Ascending aorta (tissue), 2 donors: Measurements from ENCODE around the gene NOL12. TPM values are rescaled to one million over a fixed set of nuclear protein-coding genes. Genes with fewer than 3 reads are reported as not detected.

ENCODE experiments used
- DNase-seq, 2 donors: peaks; one replicate each; pipeline ENCODE4 v3.0.0-alpha.2; 2019; ENCODE audit warnings: low spot score in 2 of 2
- H3K27ac ChIP-seq, 2 donors: fragments of 200-600 bp; sonication (generic); one replicate each; pipeline ENCODE4 v1.5.1; 2016 to 2017; ENCODE audit warnings: mild to moderate bottlenecking in 1 of 2
- H3K27me3 ChIP-seq: fragments of 200-600 bp; sonication (generic); one replicate; pipeline ENCODE4 v1.5.1; 2017
- H3K36me3 ChIP-seq, 2 donors: fragments of 200-600 bp; sonication (generic); one replicate each; pipeline ENCODE4 v1.5.1; 2016
- H3K4me1 ChIP-seq, 2 donors: fragments of 200-600 bp; sonication (generic); one replicate each; pipeline ENCODE4 v1.5.1; 2016 to 2017; ENCODE audit warnings: mild to moderate bottlenecking in 1 of 2
- H3K4me3 ChIP-seq, 2 donors: fragments of 200-600 bp; sonication (generic); one replicate each; pipeline ENCODE4 v1.5.1; 2016 to 2017; ENCODE audit warnings: mild to moderate bottlenecking in 1 of 2
- H3K9me3 ChIP-seq, 2 donors: fragments of 200-600 bp; sonication (generic); one replicate each; pipeline ENCODE4 v1.5.1; 2016
- CTCF ChIP-seq, 3 experiments: fragments of 200-600 bp in 2 of 3; fragments of 450-650 bp in 1 of 3; sonication (generic) in 2 of 3; IDR thresholded peaks; one replicate each; pipeline ENCODE4 v1.5.1; 2016 to 2019; ENCODE audit warnings: antibody characterized with exemption in 3 of 3, mild to moderate bottlenecking in 1 of 3, moderate library complexity in 1 of 3
- intact Hi-C: fragments of 100-400 bp; cut with DNase I; formaldehyde crosslinking; loops from one replicate; pipeline ENCODE4 v1.15.1; 2023
- total RNA-seq: library from RNA; depleted of rRNA; stranded (reverse); fragments of >200 nt; gene quantifications from one replicate; pipeline ENCODE4 v1.1.0, GENCODE V29; 2016

Gene NOL12
- total RNA-seq, 1 donor from 2014 or later = 4.0 TPM

- Histone ChIP-seq H3K27ac (peak within 1 kb of the TSS; percentile 76 to 86), H3K4me3 (peak within 1 kb of the TSS; percentile 72 to 87), H3K36me3 (no peaks in the 10 kb centered on the region), H3K4me1 (peaks cover 11 to 29% of the 10 kb centered on the region in 2 donors), H3K9me3 (no peaks in the 10 kb centered on the region), H3K27me3 (no peaks in the 10 kb centered on the region)
- intact Hi-C loops = loop anchor here (1.0 kb wide), 1 partner anchor 17 kb away; the partner anchor contains the start of gene LGALS1
- TF ChIP-seq CTCF (IDR thresholded peaks at IDR 0.05) = no peak
- peak; percentile 96 to 100 for DNase-seq
Measured at GRCh38 chr22:37658133-37659065, 27.7 kb upstream of the NOL12 start, which contains the start of gene PDXP. Gene PDXP, plus strand, starts transcription at chr22:37658723. Its CDS starts 60 bp downstream, at chr22:37658783.

- TF ChIP-seq CTCF (IDR thresholded peaks at IDR 0.05) = no peak
- Histone ChIP-seq H3K27ac (no peak overlapping the region), H3K4me3 (peak overlapping the region; percentile 72 to 87), H3K9me3 (no peaks in the 10 kb centered on the region), H3K4me1 (peaks cover 11 to 29% of the 10 kb centered on the region in 2 donors), H3K27me3 (no peaks in the 10 kb centered on the region), H3K36me3 (no peaks in the 10 kb centered on the region)
- intact Hi-C loops = no loop called here
- DNase-seq = no peak
Measured at GRCh38 chr22:37659066-37659896, 26.9 kb upstream of the NOL12 start.

GRCh38 chr22:37659897-37660708 lies 26.0 kb upstream of the NOL12 start:
- Histone ChIP-seq H3K27me3 (no peaks in the 10 kb centered on the region), H3K9me3 (no peaks in the 10 kb centered on the region), H3K36me3 (no peaks in the 10 kb centered on the region), H3K27ac (no peak overlapping the region), H3K4me3 (peak overlapping the region; percentile 72 to 87), H3K4me1 (peaks cover 11 to 29% of the 10 kb centered on the region in 2 donors)
- DNase-seq = no peak
- no peak for TF ChIP-seq CTCF (IDR thresholded peaks at IDR 0.05)
- intact Hi-C loops = loop anchor here (2.0 kb wide), 1 partner anchor 21 kb away; no protein-coding TSS in a partner anchor

GRCh38 chr22:37660709-37661045 lies 25.5 kb upstream of the NOL12 start:
- intact Hi-C loops = loop anchor here (2.0 kb wide), 1 partner anchor 20 kb away; no protein-coding TSS in a partner anchor
- DNase-seq = no peak
- H3K4me1 ChIP-seq = peaks cover 11 to 29% of the 10 kb centered on the region in 2 donors

More at GRCh38 chr22:37660709-37661045, 25.5 kb upstream of the NOL12 start:
- Histone ChIP-seq H3K9me3 (no peaks in the 10 kb centered on the region), H3K27ac (peak overlapping the region; percentile 42 to 64), H3K4me3 (no peak overlapping the region), H3K27me3 (no peaks in the 10 kb centered on the region), H3K36me3 (peaks cover 3% of the 10 kb centered on the region in 2 donors)
- TF ChIP-seq CTCF (IDR thresholded peaks at IDR 0.05) = no peak
